Myocyte (in vitro differentiated cells): Measurements from ENCODE around the gene FAM3C. TPM values are rescaled to one million over a fixed set of nuclear protein-coding genes. Genes with fewer than 3 reads are reported as not detected.

ENCODE experiments used
- DNase-seq: peaks from one replicate; pipeline ENCODE4 v3.0.0-alpha.2; 2012; ENCODE audit warnings: low read depth
- total RNA-seq: library from RNA; depleted of rRNA; stranded (reverse); fragments of >200 nt; gene quantifications from 2 replicates; pipeline ENCODE4 v1.2.3, GENCODE V29; 2014

FAM3C gene
- total RNA-seq, 1 donor from 2014 or later: 166 TPM

- no peak for DNase-seq
Observed at GRCh38 chr7:121410829-121411596, 14.9 kb upstream of the FAM3C start.

GRCh38 chr7:121406944-121407343 is 10.8 kb upstream of the FAM3C start:
- DNase-seq: no peak

GRCh38 chr7:121406461-121406860 is 10.4 kb upstream of the FAM3C start:
- no peak for DNase-seq

- no peak for DNase-seq
Observed at GRCh38 chr7:121404348-121404747, 8.2 kb upstream of the FAM3C start.

- no peak for DNase-seq
Observed at GRCh38 chr7:121402701-121403100, 6.6 kb upstream of the FAM3C start.

GRCh38 chr7:121401896-121402295 is 5.8 kb upstream of the FAM3C start:
- DNase-seq: peak; percentile 31

GRCh38 chr7:121398246-121398645 is 2.1 kb upstream of the FAM3C start:
- peak; percentile 53 for DNase-seq

GRCh38 chr7:121397822-121398221 is 1.7 kb upstream of the FAM3C start:
- no peak for DNase-seq

- no peak for DNase-seq
Observed at GRCh38 chr7:121397361-121397760, 1.3 kb upstream of the FAM3C start.

- DNase-seq: peak; percentile 69
Observed at GRCh38 chr7:121395494-121395960, 581 bp downstream of the FAM3C start.

GRCh38 chr7:121394709-121395140 is 1.4 kb downstream of the FAM3C start:
- DNase-seq: no peak

GRCh38 chr7:121393005-121393366 is 3.1 kb downstream of the FAM3C start:
- no peak for DNase-seq

- DNase-seq: no peak
Observed at GRCh38 chr7:121392277-121393004, 3.7 kb downstream of the FAM3C start.

GRCh38 chr7:121391686-121392085 is 4.4 kb downstream of the FAM3C start:
- no peak for DNase-seq

- no peak for DNase-seq
Observed at GRCh38 chr7:121390617-121391016, 5.5 kb downstream of the FAM3C start.

- DNase-seq: no peak
Observed at GRCh38 chr7:121390109-121390508, 6.0 kb downstream of the FAM3C start.

- no peak for DNase-seq
Observed at GRCh38 chr7:121388950-121389349, 7.2 kb downstream of the FAM3C start.

- DNase-seq: peak; percentile 81
Observed at GRCh38 chr7:121385800-121386179, 10.3 kb downstream of the FAM3C start.

- DNase-seq: no peak
Observed at GRCh38 chr7:121385056-121385799, 10.9 kb downstream of the FAM3C start.

GRCh38 chr7:121384265-121384664 is 11.8 kb downstream of the FAM3C start:
- DNase-seq: no peak

GRCh38 chr7:121383235-121383910 is 12.7 kb downstream of the FAM3C start:
- no peak for DNase-seq
